Activated naive CD4-positive, alpha-beta T cell treated with anti-CD3 and anti-CD28 coated beads, Interleukin-2, amount 10 ng/mL, durations not matched to agents 7 days and 5 days (primary cell): ENCODE measurements around the gene TPRKB.
"Not testable (repeated sequence)": the region's sequence is repeated elsewhere in the genome, so short reads cannot be mapped to it uniquely, and the experiment has no call there.

ENCODE experiments used
- CTCF ChIA-PET: fragments of 350-600 bp; sonication (Branson Sonifier 250); formaldehyde crosslinking; loops from one replicate; lab custom pipeline; 2021; ENCODE audit warnings: antibody characterized with exemption; lab: Charles Lee
- DNase-seq: peaks from one replicate; pipeline ENCODE4 v3.0.0-alpha.2; 2020
- H3K27ac Mint-ChIP-seq: one replicate; pipeline ENCODE4 v1.8.0; 2021; ENCODE audit warnings: mild to moderate bottlenecking, moderate library complexity, mixed read lengths
- H3K27me3 Mint-ChIP-seq: one replicate; pipeline ENCODE4 v1.8.0; 2021; ENCODE audit warnings: mild to moderate bottlenecking, mixed read lengths
- H3K36me3 Mint-ChIP-seq: one replicate; pipeline ENCODE4 v1.8.0; 2021; ENCODE audit warnings: mixed read lengths
- H3K4me1 Mint-ChIP-seq: one replicate; pipeline ENCODE4 v1.8.0; 2021; ENCODE audit warnings: mixed read lengths
- H3K4me3 Mint-ChIP-seq: one replicate; pipeline ENCODE4 v1.8.0; 2021; ENCODE audit warnings: mild to moderate bottlenecking, moderate library complexity, mixed read lengths
- H3K9me3 Mint-ChIP-seq: one replicate; pipeline ENCODE4 v1.8.0; 2021; ENCODE audit warnings: mixed read lengths

TPRKB gene

DNA sequence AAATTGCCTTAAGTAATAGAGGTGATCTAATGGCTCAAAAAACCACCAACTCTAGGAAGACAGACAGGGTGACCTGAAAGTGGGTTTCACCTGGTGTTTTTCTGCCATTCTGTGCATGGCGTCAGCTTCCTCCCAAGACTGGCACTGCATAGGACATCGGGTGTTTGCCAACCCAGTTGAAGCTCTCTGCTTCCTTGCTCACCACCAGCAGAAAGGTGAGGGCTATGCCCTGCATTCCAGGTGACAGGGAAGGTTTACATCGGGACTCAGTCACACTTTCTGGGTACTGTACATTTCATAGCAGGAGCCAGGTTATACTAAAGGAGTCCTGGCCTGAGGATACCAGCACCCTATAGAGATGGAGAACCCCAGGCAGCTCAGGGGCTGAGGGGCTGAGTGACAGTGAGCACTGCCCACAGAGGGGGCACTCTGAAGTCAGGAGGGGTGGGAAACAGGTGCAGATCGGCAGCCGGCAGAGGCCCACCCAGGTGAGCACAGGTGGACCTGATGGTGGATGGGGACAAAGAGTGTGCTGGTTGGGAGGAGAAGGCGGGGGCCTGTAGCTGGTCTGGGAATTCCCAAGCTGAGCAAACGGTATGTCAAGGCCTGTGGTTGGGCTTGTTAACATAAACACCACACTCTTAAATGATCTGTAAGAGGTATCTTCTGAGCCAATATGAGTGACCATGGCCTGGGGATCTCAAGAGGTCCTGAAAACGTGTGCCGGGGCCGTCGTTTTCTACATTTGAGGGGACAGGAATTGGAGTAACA is 18.1 kb downstream of the TPRKB start:
- H3K27ac Mint-ChIP-seq: no peak overlapping the region
- no peak for DNase-seq
- H3K36me3 Mint-ChIP-seq: peaks cover 2% of the 10 kb centered on the region
- no peak overlapping the region for H3K4me3 Mint-ChIP-seq
- H3K4me1 Mint-ChIP-seq: no peaks in the 10 kb centered on the region
- H3K27me3 Mint-ChIP-seq: peaks cover 19% of the 10 kb centered on the region
- CTCF ChIA-PET: no interaction called here
- H3K9me3 Mint-ChIP-seq: peaks cover 11% of the 10 kb centered on the region

DNA sequence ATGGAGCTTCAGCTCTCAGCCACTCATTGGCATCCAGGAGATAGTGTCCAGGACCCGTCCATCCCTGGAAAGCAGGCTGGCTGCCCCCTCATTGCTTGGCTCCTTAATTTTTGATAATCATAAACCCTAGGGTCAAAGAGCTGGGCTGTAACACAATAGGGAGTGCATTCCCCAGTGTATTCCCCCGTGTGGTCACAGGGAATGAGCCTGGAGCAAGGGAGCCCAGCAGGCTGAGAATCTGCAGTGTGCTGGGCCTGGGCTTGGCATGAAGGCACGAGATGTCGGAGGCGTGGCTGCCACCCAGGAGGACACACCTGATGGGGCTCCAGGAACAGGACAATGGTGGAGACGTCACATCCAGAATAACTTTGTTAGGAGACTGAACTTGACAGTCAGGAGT is 18.7 kb downstream of the TPRKB start:
- peaks cover 15% of the 10 kb centered on the region for H3K9me3 Mint-ChIP-seq
- H3K27me3 Mint-ChIP-seq: peaks cover 19% of the 10 kb centered on the region
- H3K36me3 Mint-ChIP-seq: peaks cover 2% of the 10 kb centered on the region
- no peak overlapping the region for H3K4me3 Mint-ChIP-seq
- no peak overlapping the region for H3K27ac Mint-ChIP-seq
- no peak for DNase-seq
- H3K4me1 Mint-ChIP-seq: no peaks in the 10 kb centered on the region
- CTCF ChIA-PET: no interaction called here

DNA sequence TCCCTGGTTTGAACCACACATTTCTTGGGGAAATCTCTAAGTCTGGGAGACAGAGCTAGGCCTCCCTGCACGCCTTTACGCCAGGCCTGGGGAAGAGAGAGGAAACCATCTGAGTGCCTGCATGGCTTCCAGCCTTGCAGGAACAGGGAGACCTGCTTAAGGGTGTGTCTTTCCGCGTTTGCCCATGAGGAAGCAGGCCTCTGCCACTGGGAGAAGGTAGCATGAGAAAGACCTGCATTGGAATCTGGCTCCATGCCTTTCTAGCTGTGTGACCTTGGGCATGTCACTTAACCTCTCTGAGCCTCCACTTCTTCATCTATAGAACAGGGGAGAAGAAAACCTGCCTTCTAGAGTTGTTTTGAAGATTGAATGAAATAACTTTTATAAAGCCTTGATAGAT is 19.4 kb downstream of the TPRKB start:
- H3K4me3 Mint-ChIP-seq, H3K4me1 Mint-ChIP-seq, H3K36me3 Mint-ChIP-seq, H3K27ac Mint-ChIP-seq, CTCF ChIA-PET, DNase-seq: not testable (repeated sequence)
- Mint-ChIP-seq H3K27me3 (peaks cover 19% of the 10 kb centered on the region), H3K9me3 (peaks cover 15% of the 10 kb centered on the region)

DNA sequence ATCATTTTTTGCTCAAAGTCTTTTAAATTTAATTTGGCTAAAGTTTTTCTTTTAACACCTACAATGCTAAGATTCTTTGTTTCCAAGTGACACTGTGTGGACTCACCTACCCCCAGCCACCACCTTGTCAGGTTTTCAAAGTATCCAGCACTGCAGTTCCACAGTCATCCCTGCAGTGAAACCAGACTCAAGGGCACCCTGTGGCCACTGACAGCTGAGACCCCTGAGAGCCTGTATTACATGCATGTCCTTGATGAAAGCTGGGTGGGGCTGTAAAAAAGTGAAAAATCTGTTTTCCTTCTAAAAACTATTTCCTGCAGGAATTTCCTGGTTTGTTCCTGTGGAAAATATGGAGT is 19.9 kb downstream of the TPRKB start:
- Mint-ChIP-seq H3K9me3 (peaks cover 13% of the 10 kb centered on the region), H3K27ac (no peak overlapping the region), H3K4me1 (no peaks in the 10 kb centered on the region), H3K27me3 (peaks cover 19% of the 10 kb centered on the region), H3K36me3 (no peaks in the 10 kb centered on the region), H3K4me3 (no peak overlapping the region)
- CTCF ChIA-PET: no interaction called here
- DNase-seq: no peak

DNA sequence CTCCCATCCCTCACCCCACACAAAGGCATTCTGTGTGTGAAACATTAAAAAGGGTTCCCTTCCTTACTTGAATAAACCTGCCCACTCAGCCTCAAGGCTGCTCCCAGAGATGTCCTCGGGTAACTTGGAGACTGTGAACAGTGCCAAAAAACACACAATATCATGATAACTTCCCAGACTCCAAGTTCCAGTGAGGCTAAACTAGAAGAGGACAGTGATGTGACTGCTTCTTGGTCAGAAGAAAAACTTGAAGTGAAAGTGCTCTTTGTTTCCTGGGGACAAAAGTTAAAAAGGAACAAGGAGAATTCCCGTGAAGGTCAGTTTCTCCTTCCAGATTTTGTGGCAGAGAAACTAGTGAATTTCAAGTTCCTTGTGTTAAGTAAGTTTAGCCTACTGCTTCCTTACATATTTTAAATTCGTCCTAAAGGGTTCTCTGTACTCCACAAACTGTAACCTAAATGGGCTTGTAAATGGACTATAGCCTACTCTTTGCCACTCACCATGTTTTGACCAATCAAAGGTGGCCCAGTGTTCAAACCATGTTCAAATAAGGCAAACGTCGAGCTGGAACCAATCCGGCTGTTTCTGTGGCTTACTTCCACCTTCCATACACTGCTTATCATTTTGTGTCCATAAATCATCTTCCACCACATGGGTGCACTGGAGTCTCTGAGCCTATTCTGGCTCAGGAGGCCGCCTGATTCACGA is 20.4 kb downstream of the TPRKB start:
- no peaks in the 10 kb centered on the region for H3K4me1 Mint-ChIP-seq
- H3K9me3 Mint-ChIP-seq: peaks cover 13% of the 10 kb centered on the region
- CTCF ChIA-PET: no interaction called here
- no peak overlapping the region for H3K27ac Mint-ChIP-seq
- H3K4me3 Mint-ChIP-seq: no peak overlapping the region
- peaks cover 19% of the 10 kb centered on the region for H3K27me3 Mint-ChIP-seq
- no peak for DNase-seq
- no peaks in the 10 kb centered on the region for H3K36me3 Mint-ChIP-seq

DNA sequence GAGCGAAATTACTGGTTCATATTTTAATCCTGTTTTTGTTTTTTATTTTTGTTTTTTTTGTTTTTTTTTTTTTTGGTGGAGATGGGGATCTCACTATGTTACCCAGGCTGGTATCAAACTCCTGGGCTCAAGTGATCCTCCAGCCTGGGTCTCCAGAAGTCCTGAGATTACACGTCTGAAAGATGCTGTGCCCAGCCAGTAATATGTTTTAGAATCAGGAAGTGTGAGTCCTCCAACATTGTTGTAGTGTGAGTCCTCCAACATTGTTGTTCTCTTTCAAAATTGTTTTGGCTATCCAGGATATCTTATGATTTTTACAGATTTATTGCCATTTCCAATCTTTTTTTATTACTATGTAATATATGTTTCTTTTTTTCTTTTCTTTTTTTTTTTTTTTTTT is 23.1 kb downstream of the TPRKB start:
- H3K4me1 Mint-ChIP-seq: no peaks in the 10 kb centered on the region
- no peak overlapping the region for H3K4me3 Mint-ChIP-seq
- no peak for DNase-seq
- no peak overlapping the region for H3K27ac Mint-ChIP-seq
- H3K27me3 Mint-ChIP-seq: peaks cover 28% of the 10 kb centered on the region
- peaks cover 18% of the 10 kb centered on the region for H3K9me3 Mint-ChIP-seq
- H3K36me3 Mint-ChIP-seq: no peaks in the 10 kb centered on the region
- CTCF ChIA-PET: no interaction called here

DNA sequence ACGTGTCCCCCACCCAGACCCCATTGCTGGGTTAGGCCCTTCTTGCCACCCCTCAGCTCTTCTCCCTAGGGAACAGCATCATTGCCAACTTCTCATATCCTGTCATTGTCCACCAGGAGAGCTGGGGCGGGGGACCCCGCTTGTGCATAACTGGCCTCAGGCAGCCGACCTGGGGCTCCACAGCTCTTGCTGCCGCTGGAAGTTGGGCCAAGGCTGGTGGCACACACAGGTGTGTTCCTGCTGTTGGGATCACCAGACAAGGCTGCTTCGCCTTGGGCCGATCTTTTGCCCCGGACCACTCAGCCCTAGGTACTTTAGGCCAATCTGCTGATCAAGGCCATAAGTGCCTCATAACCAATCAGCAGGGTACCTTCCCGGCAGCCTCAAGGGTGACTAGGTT is 28.6 kb downstream of the TPRKB start:
- DNase-seq: no peak
- Mint-ChIP-seq H3K4me3 (no peak overlapping the region), H3K36me3 (no peaks in the 10 kb centered on the region), H3K4me1 (no peaks in the 10 kb centered on the region), H3K9me3 (peaks cover 6% of the 10 kb centered on the region), H3K27me3 (peaks cover 24% of the 10 kb centered on the region), H3K27ac (no peak overlapping the region)
- CTCF ChIA-PET: no interaction called here

DNA sequence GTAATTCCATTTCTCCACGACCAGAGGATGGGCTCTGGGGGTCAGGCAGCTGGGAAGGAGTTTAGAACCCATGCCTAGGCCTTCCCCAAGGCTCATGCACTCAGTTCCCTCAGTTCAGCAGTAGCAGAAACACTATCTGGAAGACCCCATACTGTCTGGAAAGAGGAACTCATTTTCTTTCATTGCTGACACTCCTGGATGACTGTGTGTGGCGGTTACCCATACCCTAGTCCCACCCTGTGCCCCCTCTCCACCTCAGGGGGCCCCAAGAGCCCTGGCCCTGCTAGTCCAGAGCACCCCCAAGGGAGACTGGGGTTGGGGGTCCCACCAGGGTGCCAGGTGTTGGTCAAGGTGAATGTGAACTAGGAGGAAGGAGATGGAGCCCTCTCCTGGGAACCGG is 29.5 kb downstream of the TPRKB start:
- Mint-ChIP-seq H3K9me3 (peaks cover 5% of the 10 kb centered on the region), H3K27ac (no peak overlapping the region), H3K4me3 (no peak overlapping the region), H3K4me1 (no peaks in the 10 kb centered on the region), H3K36me3 (no peaks in the 10 kb centered on the region), H3K27me3 (peaks cover 29% of the 10 kb centered on the region)
- DNase-seq: no peak
- CTCF ChIA-PET: no interaction called here

DNA sequence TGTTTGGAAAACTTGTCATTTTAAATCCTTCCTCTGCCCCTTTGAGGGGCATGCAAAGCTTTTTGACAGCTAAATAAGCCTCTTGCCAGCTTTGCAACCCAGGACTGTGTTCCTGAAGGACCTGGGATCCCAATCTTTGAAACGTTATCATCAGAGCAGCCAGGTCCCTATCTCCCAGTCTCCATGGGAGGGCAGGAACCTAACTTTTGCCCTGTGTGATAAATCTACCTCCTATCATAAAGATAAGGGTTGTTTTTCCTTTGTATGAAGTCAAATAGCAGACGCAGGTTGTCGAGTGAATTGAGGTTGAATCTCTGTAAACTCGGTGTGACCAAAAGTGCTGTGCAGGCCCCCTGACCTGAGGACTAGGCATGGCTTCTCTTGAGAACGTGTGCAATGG is 30.1 kb downstream of the TPRKB start:
- no peaks in the 10 kb centered on the region for H3K36me3 Mint-ChIP-seq
- CTCF ChIA-PET: no interaction called here
- peaks cover 5% of the 10 kb centered on the region for H3K9me3 Mint-ChIP-seq
- H3K4me1 Mint-ChIP-seq: no peaks in the 10 kb centered on the region
- no peak for DNase-seq
- peaks cover 35% of the 10 kb centered on the region for H3K27me3 Mint-ChIP-seq
- no peak overlapping the region for H3K27ac Mint-ChIP-seq
- H3K4me3 Mint-ChIP-seq: no peak overlapping the region

DNA sequence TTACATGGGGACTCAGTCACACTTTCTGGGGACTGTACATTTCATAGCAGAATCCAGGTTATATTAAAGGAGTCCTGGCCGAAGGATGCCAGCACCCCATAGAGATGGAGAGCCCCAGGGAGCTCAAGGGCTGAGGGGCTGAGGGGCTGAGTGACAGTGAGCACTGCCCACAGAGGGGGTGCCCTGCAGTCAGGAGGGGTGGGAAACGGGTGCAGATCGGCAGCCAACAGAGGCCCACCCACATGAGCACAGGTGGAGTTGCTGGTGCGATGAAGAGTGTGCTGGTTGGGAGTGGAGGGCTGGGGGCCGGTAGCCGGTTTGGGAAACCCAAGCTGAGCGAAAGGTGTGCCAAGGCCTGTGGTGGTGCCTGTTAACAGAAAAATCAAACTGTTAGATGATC is 32.1 kb downstream of the TPRKB start:
- no peaks in the 10 kb centered on the region for H3K36me3 Mint-ChIP-seq
- H3K27me3 Mint-ChIP-seq: peaks cover 44% of the 10 kb centered on the region
- CTCF ChIA-PET: no interaction called here
- no peak overlapping the region for H3K27ac Mint-ChIP-seq
- H3K9me3 Mint-ChIP-seq: peaks cover 2% of the 10 kb centered on the region
- no peak for DNase-seq
- H3K4me3 Mint-ChIP-seq: no peak overlapping the region
- H3K4me1 Mint-ChIP-seq: no peaks in the 10 kb centered on the region

DNA sequence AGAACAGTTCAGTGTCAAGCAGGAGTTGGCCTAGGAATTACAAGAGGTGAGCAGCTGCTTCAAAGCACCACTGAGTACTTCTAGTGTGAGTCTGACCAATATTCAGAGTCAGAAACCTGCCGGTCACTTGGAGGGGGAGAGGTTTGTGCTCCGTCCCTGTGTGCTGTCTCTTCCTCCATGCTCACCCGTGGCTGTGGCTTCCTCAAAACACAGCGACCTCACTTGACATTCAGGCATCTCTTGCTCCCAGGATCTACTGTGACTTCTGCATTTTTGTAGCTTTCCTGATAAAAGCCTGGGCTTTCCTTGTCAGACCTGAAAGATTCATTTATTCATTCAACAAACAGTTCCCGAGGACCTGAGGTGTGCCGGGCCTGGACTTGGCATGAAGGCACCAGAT is 32.9 kb downstream of the TPRKB start:
- H3K4me3 Mint-ChIP-seq: no peak overlapping the region
- H3K36me3 Mint-ChIP-seq: no peaks in the 10 kb centered on the region
- H3K9me3 Mint-ChIP-seq: peaks cover 2% of the 10 kb centered on the region
- peaks cover 48% of the 10 kb centered on the region for H3K27me3 Mint-ChIP-seq
- no peak overlapping the region for H3K27ac Mint-ChIP-seq
- DNase-seq: no peak
- no peaks in the 10 kb centered on the region for H3K4me1 Mint-ChIP-seq
- CTCF ChIA-PET: no interaction called here

DNA sequence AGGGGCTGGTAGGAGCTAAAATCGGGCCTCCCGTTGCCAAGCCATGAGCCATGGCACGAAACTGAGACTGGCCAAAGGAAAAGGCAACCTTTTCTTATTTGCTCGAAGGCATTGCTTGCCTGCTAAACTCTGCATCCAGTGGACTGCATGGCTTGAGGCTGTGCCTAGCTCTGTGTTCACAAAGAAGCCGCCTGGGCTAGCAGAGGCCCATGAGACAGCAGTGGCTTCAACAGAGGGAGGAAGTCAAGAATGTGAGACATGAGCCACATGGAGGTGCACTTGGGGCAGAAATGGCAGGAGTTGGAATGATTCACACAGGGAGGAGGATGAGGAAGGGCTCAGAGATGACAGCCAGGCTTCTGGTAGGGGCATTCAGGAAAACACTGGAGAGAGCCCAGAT is 33.5 kb downstream of the TPRKB start:
- Mint-ChIP-seq H3K4me1 (no peaks in the 10 kb centered on the region), H3K9me3 (peaks cover 4% of the 10 kb centered on the region), H3K27ac (no peak overlapping the region), H3K27me3 (peaks cover 48% of the 10 kb centered on the region), H3K4me3 (no peak overlapping the region), H3K36me3 (no peaks in the 10 kb centered on the region)
- no peak for DNase-seq
- CTCF ChIA-PET: no interaction called here

DNA sequence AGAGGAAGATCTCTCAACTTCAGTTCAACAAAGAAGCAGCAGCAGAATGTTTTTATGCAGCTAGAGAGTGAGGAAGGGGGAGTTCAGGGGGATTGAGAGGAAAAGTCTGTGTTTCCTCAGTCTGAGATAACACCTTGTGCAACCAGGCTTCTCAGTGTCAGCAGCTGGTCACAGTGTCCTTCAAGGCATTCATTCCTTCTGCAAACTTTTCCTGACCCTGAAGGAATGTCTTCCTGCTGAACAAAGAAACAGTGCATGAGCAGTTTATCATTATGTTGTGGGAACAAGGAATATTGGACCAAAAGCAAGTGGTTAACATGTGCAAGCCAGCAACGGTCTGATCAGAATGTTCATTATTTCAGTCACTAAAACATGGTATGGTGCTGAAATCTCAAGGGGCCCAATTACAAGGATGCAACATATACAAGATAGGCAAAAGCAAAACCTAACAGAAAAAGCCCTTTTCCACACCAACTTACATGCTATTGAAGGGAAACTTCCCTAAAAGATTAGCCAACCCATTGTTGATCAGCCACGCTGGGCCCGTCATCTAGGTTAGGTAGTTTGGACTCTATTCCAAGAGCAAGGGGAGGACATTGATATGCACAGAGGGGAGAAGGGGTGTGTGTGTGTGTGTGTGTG is 34.2 kb downstream of the TPRKB start:
- H3K9me3 Mint-ChIP-seq, DNase-seq, H3K4me1 Mint-ChIP-seq, H3K4me3 Mint-ChIP-seq, H3K36me3 Mint-ChIP-seq, CTCF ChIA-PET, H3K27ac Mint-ChIP-seq: not testable (repeated sequence)
- peaks cover 48% of the 10 kb centered on the region for H3K27me3 Mint-ChIP-seq

DNA sequence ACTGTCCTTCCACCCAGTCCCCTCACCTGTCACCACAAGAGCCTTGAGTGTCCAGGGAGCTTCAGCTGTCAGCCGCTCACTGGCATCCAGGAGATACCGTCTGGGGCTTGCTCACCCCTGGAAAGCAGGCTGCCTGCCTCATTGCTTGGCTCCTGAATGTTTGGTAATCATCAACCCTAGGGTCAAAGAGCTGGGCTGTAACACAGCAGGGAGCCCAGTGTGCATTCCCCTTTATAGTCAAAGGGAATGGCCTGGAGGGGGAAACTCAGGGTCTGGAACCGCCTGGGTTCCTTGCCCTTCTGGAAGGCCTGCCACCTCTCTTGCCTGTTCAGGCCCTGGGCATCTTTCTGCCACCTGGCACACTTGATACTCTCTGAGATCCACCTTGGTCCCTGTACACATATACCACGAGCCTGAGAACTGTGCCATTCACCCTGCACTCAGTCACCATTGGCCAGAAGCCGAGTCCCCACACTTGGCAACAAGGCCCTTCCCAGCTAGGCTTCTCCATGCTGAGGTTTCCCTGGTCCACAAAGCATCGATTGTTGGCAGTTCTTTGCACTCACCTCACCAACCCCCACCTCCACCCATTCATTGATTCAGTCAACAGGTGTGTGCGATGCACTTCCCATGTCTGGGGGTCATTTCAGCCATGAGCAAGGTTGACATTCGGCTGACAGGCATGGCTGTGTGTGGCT is 35.0 kb downstream of the TPRKB start:
- CTCF ChIA-PET: no interaction called here
- no peak for DNase-seq
- Mint-ChIP-seq H3K4me1 (no peaks in the 10 kb centered on the region), H3K27ac (no peak overlapping the region), H3K36me3 (no peaks in the 10 kb centered on the region), H3K27me3 (peaks cover 48% of the 10 kb centered on the region), H3K4me3 (no peak overlapping the region), H3K9me3 (peaks cover 4% of the 10 kb centered on the region)
